HG03159 (cell line): ENCODE measurements around the gene WSCD2.

Experiments used
- ATAC-seq: cut with Tn5 transposase; IDR thresholded peaks from one replicate; pipeline ENCODE4 v1.9.1; 2021; ENCODE audit warnings: mild to moderate bottlenecking, moderate library complexity; ENCODE audit not compliant: unreplicated experiment

Gene WSCD2

DNA sequence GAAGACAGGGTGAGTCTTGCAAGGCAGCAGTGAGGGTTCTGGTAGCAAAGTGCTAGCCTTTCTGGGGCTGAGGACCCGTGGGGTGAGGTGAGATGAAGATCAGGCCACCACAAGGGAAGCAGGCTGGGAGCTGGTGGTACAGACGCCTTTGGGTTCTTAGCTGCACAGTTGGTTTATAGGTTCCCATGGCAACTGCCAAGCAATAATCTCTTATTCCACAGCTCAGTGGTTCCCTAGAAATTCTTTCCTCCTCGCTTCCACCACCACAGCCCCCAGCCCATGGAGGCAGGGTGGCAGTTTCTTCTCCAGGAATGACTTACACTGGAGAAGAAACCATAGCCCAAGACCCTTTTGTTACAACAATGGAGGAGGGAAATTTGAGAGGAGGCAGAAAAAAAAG lies 127.9 kb downstream of the WSCD2 start:
- no peak for ATAC-seq

DNA sequence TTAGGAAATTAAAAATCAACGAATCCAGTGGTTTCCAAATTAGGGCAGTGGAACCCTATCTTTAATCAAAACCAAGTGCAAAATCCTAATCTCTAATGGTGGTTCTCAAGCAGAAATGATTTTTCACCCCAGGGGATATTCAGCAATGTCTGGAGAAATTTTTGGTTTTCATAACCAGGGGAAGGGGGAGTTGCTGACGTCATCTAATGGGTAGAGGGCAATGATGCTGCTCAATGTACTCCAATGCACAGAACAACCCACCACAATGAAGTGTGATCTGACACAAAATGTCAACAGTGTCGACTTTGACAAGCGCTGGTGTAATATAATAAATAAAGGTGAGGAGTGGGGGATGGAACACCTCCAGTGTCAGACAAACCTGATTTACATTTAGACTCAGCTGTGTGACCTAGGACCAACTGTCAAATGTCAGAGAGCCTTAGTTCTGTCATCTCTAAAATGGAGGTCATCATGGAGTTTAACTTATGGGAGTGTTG lies 128.6 kb downstream of the WSCD2 start:
- no peak for ATAC-seq

DNA sequence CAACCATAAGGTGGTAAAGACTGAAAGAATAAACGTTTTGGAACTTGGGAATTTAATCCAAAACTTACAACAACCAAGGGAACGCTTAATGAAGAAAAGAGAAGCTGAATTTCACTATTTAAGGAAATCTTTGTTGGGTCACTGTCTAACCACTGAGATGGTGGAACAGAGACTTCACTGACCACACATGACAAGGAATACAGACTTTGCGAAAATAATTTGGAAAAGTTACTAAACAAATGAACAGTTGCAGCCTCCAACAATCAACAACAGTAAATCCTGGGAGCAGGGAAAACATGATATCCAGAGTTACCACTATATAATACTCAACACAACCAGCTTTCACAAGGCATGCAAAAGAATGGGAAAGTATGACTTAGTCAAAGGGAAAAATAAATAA lies 131.0 kb downstream of the WSCD2 start:
- ATAC-seq = no peak

DNA sequence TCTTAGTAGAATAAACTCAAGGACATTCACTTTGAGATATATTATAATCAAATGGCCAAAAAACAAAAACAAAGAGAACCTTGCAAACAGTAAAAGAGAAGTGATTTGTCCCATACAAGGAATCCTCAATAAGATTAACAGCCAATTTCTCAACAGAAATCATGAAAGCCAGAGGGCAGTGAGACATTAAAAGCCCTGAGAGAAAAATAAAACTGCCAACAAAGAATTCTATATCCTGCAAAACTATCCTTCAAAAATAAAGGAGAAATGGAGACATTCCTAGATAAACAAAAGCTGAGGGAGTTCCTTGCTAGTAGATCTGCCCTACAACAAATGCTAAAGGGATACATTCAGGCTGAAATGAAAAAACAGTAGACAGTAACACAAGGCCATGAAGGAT lies 131.9 kb downstream of the WSCD2 start:
- no peak for ATAC-seq

DNA sequence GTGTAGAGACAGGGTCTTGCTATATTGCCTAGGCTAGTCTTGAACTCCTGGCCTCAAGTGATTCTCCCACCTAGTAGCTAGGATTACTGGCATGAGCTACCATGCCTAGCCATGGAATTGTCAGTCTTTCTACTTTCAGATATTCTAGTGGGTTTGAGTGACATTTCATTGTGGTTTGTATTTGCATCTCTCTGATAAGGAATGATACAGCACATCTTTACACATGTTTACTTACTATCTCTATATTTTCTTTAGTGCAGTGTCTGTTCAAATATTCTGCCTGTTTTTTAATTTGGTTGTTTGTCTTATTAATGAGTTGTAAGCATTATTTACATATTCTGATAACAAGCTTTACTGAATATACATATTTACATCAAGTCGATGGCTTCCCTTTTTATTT lies 136.4 kb downstream of the WSCD2 start:
- ATAC-seq = no peak

DNA sequence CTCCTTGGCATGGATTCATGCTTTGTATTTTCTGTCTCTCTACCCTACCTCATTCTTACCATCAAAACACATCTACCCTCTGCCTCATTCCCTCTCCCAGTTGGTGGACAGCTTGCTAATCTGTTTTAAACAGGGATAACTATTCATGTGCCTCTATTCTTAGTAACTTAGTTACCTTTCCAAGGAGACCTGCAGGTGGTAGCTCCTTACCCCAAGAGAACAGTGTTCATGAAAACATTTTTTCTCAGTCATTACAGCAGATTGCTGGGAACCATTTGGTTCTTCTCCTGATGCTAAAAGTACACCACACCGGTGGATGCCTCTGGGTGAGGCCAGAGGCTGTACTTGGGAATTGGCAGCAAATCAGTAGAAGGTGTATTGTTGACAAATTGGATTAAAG lies 137.0 kb downstream of the WSCD2 start:
- ATAC-seq = no peak

DNA sequence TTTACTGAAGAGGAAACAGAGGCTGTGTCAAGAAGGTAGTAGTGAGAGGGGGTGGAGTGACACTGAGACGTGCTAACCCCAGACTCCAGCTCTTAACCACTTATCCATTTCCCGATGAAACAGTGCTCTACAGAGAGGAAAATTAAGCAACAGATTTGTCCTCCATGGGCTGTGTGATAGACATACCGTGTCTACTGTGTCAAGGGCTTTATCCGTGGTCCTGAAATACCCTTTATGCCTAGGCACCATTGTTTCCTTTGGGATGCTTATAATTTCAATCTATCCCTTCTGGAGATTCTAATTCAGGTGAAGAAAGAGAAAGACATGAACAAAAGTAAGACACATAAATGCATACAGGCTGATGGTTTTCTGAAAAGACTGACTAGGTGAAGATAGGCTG lies 138.4 kb downstream of the WSCD2 start:
- ATAC-seq = no peak

DNA sequence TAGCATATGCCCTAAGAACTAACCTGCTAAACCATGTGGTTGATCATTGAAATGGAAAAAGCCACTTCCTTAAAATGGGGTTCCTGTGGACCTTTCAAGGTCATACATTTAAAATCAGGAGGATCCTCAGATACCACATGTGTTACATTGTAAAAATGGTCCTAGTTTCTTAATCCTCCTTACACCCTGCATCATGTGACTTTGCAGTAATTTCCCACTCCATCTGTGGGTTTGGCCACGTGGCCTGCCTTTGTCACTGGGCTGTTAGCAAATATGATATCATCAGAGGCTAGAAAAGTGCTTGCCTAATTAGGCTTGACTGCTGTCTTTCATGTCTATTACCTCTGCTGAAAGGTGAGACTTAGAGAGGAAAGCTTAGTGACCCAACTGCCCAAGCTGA lies 139.3 kb downstream of the WSCD2 start:
- ATAC-seq = no peak

DNA sequence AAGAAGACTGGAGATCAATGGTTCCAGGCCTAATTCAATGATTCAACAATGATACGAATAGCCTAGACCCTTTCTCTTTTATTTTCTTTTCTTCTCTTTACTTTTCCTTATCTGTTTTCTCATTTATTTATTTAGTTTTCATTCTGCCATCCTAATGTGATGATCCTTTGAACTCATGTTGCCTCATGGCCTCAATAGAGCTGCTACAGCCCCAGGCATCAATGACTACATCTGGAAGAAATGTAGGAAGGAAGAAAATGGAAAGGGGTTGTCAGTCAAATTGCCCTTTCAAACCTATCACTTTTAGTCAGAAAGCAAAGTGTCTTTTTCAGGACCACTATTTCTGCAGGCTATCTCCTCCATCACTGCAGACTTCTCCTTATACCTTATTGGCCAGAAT lies 140.1 kb downstream of the WSCD2 start:
- ATAC-seq = no peak

DNA sequence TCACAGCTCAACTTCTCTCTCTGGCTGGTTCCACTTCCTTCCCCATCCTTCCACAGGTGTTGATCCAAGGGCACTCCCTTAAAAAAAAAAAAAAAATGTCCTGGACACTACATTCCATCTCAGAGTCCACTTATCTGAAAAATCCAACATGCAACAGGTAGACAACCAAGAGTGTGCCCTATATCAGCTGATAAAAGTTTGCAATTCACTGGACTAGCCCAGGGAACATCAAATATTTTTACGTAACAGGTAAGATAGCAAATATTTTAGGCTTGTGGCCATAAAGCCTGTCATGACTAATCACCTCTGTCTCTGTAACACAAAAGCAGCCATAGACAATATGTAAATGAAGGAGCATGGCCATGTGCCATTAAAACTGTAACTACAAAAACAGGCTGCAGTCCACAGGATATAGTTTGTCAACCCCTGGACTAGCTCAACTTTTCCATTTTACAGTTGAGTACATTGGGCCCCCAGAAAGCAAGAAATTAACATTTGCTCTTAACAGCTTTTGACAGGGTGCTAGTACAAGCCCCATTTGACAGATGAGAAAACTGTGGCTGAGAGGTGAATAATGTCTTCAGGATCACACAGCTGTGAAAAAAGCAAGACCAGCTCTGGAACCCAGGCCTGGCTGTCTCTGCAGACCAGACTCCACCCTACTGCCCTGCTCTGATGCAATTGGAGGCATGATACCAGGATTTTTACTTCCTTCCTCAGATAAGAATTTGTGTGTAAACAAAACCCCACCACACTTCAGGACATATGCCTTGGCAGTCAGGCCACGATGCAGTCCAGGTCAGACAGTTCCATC lies 141.2 kb downstream of the WSCD2 start:
- ATAC-seq = no peak

DNA sequence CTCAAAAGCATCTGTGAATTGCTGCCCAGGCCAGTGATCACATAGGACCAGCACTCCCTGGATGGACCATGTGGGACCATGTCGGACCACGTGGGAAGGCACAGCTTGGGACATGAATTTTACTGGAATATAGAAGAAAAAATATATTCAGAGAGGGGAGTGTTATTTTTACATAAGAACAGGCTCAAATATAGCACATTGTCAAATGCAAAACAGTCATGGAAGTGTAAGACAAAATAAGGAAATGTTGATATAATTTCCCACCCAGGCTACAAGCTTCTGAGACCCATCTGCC lies 141.7 kb downstream of the WSCD2 start:
- ATAC-seq = no peak

DNA sequence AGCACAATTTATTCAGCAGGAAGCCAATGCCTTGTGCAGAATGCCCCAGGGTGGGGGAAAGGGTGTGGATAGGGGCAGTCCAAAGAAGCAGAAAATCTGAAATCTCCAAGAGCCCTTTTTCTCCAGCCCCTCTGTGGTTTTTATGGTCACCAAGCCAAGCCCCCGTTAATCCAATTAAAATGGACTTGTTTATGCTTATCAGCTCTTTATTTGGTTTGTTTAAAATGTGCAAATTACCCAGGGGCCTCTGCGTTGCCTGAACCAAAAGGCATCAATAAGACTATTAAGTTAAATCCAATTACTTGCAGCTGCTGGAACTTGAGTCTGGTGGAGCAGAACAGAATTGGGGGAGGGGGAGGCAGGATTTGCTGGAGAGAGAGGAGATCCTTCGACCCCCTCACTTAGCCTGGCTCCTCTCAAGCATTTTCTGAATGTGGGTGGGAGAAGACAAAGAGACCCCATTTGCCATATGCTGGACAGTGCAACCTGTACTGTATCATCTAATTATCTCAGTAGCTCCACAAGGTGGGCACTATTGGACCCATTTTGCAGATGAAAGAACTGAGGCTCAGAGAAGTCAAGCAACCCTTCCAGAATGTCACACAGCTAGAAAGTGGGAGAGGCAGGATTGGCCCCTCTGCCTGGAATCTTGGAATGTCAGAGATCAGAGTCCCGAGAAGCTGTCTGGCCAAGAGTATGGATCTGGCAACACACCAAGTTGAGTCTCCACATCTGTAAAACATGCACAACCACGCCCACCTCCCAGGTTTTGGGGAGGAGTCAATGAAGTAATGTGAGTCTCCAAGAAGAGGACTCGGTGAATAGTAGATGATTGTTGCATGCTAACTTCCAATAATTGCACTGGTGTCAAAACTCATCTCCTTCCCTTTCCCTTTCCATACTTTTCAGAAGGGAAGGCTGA lies 143.1 kb downstream of the WSCD2 start:
- ATAC-seq = no peak

DNA sequence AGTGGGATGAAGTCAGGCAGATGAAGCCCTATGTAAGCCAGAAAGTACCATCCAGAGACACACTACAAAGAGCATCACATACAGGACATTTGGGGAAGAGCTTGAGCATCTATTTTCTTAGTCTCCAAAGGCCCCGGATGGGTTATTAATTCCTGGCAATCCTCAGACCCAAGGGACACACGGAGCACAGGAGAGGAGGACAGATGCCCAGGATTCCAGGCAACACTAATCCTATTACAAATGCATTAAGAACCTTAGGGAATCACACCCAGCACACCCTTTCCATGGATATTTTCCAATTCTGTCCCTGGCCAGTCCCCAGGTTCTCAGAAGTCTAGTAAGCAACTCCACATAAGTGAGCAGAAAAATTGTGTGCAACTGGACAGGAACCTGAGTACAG lies 144.1 kb downstream of the WSCD2 start:
- ATAC-seq = no peak

DNA sequence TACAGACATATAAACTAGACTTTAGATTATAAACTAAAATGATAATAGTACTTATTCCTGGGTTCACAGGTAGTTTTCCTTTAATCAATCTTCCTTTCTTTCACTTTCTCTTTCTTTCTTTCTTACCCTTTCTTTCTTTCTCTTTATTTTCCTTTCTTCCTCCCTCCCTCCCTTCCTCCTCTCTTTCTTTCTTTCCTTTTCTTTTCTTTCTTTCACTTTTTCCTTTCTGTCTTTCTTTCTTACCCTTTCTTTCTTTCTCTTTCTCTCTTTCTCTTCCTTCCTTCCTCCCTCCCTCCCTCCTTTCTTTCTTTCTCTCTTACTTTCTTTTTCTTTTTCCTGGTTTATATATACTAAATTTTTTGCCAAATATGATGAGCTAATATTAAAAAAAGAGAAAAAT lies 148.5 kb downstream of the WSCD2 start:
- ATAC-seq = no peak

DNA sequence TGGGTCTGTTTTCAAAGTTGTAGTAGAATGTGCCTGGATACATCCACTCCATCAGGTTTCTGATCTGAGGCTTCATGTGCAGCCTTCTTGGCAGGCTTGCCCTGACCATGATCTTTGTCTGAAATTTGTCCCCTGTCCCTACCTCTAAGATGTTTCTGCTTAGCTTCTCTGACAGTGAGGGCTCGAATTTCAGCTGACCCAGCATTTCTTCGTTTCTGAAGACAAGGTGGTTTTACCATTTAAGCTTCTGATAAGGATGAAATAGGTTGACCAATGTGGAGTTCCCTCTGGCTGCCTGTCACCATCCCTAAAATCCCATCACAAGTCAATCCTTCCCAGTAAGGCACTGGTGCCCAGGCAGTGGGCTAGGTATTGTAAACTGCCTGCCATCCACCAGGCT lies 153.1 kb downstream of the WSCD2 start:
- no peak for ATAC-seq

DNA sequence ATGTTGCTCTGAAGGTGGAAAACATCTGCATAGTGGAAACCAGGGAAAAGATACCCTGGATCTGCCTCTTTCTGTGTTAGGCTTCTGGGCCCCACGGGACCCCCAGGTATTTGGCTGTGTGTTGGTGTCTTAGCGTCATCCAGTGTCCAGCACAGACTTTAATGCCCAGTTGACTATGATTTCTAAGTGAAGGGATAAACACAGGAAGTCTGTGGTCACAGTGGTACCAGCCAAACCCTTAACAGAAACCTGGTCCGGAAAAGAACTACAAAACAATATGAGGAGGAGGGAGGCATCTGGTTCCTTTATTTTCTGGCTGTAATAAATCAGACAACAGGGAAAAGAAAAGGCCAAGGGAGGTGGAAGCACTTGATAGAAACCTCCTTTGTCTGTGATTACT lies 153.6 kb downstream of the WSCD2 start:
- ATAC-seq = no peak

DNA sequence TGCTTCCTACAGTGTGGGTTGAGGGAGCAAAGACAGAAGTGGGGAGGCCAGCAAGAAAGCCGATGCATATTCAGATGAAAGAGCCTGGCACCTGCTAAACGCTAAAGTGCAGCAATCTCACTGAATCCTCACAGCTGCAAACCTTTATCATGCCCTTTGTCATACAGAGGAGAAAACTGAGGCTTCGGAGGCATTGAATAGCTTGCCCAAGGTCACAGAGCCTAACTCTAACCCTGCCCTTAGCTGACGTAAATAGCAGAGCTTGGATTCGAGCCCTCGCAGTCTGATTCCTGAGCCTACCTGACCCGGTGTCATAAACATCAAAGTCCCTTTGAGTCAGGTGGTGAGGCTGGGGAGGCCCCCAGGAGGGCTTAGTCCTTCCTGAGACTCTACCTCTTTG lies 155.1 kb downstream of the WSCD2 start:
- ATAC-seq = no peak

DNA sequence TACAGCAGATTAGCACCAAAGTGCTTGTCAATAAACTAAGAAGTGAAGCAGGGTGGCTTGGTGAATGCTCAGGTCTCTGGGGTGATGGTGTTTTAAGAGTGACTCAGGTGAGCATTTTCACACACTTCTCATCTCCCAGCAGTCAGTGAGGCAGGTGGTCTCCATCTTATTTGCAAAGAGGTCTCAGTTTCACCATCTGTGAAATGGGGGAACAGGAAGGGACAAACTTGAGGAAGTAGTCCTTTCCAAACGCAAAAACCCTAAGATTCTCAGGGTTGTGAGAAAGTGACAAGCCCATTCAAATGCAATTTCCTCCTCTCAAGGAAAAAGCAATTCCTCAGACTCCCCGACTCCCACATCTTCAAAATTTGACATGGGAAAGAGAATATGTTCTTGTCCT lies 155.9 kb downstream of the WSCD2 start:
- no peak for ATAC-seq

DNA sequence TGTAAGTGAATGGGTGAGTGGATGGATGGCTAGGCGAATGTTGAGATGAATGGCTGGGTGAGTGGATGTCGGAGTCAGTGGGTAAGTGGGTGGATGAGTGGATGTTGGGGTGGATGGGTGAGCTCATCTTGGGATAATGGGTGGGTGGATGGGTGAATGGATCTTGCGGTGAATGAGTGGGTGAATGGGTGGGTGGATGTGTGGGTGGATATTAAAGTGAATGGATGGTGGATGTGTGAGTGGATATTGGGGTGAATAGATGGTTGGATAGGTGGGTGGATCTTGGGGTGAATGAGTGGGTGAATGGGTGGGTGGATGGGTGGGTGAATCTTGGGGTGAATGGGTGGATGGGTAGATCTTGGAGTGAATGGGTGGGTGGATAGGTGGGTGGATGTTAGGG lies 158.1 kb downstream of the WSCD2 start:
- no peak for ATAC-seq

DNA sequence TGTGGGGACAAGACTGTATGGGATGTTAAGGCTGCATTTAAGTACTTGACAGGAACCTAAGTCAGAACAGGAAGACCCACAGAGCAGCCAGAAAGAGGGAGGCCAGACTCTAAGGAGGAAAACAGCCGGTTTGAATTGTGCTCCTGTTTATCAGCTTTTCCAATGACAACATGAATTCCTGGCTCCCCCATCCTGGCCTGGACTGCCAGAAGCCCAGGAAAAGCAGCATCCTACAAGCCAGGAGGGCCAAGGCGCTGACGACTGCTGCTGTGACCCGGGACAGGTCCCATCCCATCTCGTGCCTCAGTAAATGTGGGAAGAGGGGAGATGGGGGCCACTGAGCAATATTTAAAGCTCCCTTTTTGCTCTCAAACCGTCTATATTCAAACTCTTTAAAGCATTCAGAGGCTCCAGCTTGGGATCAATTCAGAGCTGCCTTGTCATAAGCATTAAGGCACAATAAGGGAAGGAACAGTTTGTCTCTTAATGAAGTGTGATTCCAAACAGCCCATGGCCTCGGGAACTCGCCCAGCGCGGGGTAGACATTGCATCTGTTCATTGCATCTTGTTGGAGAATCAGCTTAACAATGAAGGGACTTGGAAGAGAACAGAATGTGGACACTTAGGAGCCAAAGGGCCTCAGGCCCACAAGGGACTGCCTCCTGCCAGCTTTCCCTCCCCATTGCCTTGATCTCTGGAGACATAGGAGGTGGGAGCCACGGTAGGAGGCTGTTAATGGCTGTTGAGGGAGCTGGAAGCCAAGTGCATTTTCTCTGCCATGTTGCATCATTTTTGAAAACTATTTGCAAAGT lies 160.5 kb downstream of the WSCD2 start:
- no peak for ATAC-seq

DNA sequence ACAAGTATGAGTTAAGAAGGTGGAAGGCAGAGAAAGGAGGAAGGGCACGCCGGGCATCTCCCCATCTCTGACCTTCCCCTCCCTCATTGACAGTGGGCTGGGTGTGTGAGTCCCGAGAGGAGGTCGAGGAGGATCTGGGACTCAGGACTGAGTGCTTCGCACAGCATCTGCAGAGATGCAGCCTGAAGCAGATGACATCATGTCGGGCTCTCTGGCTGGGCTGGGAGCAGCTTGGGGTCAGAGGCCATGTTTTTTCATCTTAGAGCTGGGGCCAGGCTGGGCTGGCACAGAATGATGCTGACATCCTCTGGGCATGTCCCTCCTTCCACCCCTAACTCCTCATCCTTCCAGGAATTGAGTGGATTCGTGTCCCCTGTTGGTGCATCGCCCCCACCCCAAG lies 166.6 kb downstream of the WSCD2 start:
- no peak for ATAC-seq
